ENCODE measurements around the gene TUBB4B. TPM values are rescaled to one million over a fixed set of nuclear protein-coding genes. Genes with fewer than 3 reads are reported as not detected.

Gene TUBB4B
- polyA plus RNA-seq, 3 donors from 2014 or later = 60.8 to 98.2 (median 71.9) TPM

Other genes with a start within 250 kb of the TUBB4B start
- gene PAXX, start 248.9 kb upstream of the TUBB4B start, polyA plus RNA-seq = 100 to 1,000 TPM; 135 to 207 (median 182) TPM
- 100 to 1,000 TPM; 673 to 911 (median 762) TPM for gene CLIC3, start 244.7 kb upstream of the TUBB4B start, polyA plus RNA-seq
- gene ABCA2, start 213.1 kb upstream of the TUBB4B start, polyA plus RNA-seq = 10 to 100 TPM in 1 of 3 donors, 1 to 10 TPM in 2; 2.2 to 34.5 (median 6.3) TPM
- 10 to 100 TPM; 20.6 to 33.0 (median 25.6) TPM for gene FUT7, start 209.2 kb upstream of the TUBB4B start, polyA plus RNA-seq
- 1 to 10 TPM in 2 of 3 donors, under 1 TPM in 1; 0.36 to 1.4 (median 1.1) TPM for gene NPDC1, start 195.1 kb upstream of the TUBB4B start, polyA plus RNA-seq
- not detected for gene ENTPD2, start 187.2 kb upstream of the TUBB4B start, polyA plus RNA-seq
- under 1 TPM; 0.06 to 0.95 (median 0.39) TPM for gene SAPCD2, start 170.7 kb upstream of the TUBB4B start, polyA plus RNA-seq
- 1 to 10 TPM; 1.3 to 1.4 (median 1.4) TPM for gene UAP1L1, start 163.8 kb upstream of the TUBB4B start, polyA plus RNA-seq
- gene MAN1B1, start 154.3 kb upstream of the TUBB4B start, polyA plus RNA-seq = 10 to 100 TPM; 59.7 to 71.8 (median 66.1) TPM
- gene DPP7, start 126.6 kb upstream of the TUBB4B start, polyA plus RNA-seq = 100 to 1,000 TPM; 136 to 176 (median 168) TPM
- not detected for gene GRIN1, start 102.1 kb upstream of the TUBB4B start, polyA plus RNA-seq
- 1 to 10 TPM in 1 of 3 donors, under 1 TPM in 1, not detected in 1; 0.22 to 2.1 TPM for gene LRRC26, start 71.2 kb upstream of the TUBB4B start, polyA plus RNA-seq
- gene TMEM210, start 69.2 kb upstream of the TUBB4B start, polyA plus RNA-seq = not detected
- 1 to 10 TPM; 4.2 to 7.0 (median 5.3) TPM for gene ANAPC2, start 52.7 kb upstream of the TUBB4B start, polyA plus RNA-seq
- gene SSNA1, start 52.6 kb upstream of the TUBB4B start, polyA plus RNA-seq = 100 to 1,000 TPM; 164 to 191 (median 181) TPM
- gene TPRN, start 40.5 kb upstream of the TUBB4B start, polyA plus RNA-seq = 1 to 10 TPM in 1 of 3 donors, under 1 TPM in 2; 0.11 to 1.1 (median 0.60) TPM
- gene TMEM203, start 35.6 kb upstream of the TUBB4B start, polyA plus RNA-seq = 100 to 1,000 TPM; 131 to 169 (median 142) TPM
- 10 to 100 TPM in 1 of 3 donors, 1 to 10 TPM in 2; 1.7 to 10.3 (median 4.2) TPM for gene NDOR1, start 35.6 kb upstream of the TUBB4B start, polyA plus RNA-seq
- not detected for gene RNF208, start 19.0 kb upstream of the TUBB4B start, polyA plus RNA-seq
- gene CYSRT1, start 16.1 kb upstream of the TUBB4B start, polyA plus RNA-seq = under 1 TPM in 1 of 3 donors, not detected in 2; 0.19 TPM
- gene RNF224, start 13.8 kb upstream of the TUBB4B start, polyA plus RNA-seq = not detected
- gene SLC34A3, start 10.4 kb upstream of the TUBB4B start, polyA plus RNA-seq = not detected
- gene STPG3, start 10.0 kb downstream of the TUBB4B start, polyA plus RNA-seq = not detected
- gene NELFB, start 14.0 kb downstream of the TUBB4B start, polyA plus RNA-seq = 10 to 100 TPM; 25.0 to 36.8 (median 34.6) TPM
- gene TOR4A, start 36.4 kb downstream of the TUBB4B start, polyA plus RNA-seq = 10 to 100 TPM in 1 of 3 donors, 1 to 10 TPM in 2; 4.9 to 13.9 (median 7.2) TPM
- under 1 TPM in 1 of 3 donors, not detected in 2; 0.14 TPM for gene NRARP, start 61.0 kb downstream of the TUBB4B start, polyA plus RNA-seq
- 1 to 10 TPM; 1.6 to 6.3 (median 4.3) TPM for gene EXD3, start 181.9 kb downstream of the TUBB4B start, polyA plus RNA-seq
- 1 to 10 TPM; 1.2 to 2.1 (median 1.4) TPM for gene NOXA1, start 182.1 kb downstream of the TUBB4B start, polyA plus RNA-seq
- not detected for gene ENTPD8, start 200.1 kb downstream of the TUBB4B start, polyA plus RNA-seq
- gene NSMF, start 218.0 kb downstream of the TUBB4B start, polyA plus RNA-seq = 10 to 100 TPM in 1 of 3 donors, 1 to 10 TPM in 2; 9.4 to 14.3 (median 9.6) TPM